Duodenal mucosa (tissue), 2 donors: Measurements from ENCODE around the gene SMCO1.
"Not testable (repeated sequence)": the region's sequence is repeated elsewhere in the genome, so short reads cannot be mapped to it uniquely, and the experiment has no call there.

Experiments used
- H3K27ac ChIP-seq: one replicate; pipeline ENCODE4 v1.7.0; 2013; ENCODE audit warnings: low read depth, low read length
- H3K27me3 ChIP-seq, 2 donors: one replicate each; pipeline ENCODE4 v1.7.0; 2013; ENCODE audit warnings: low read length in 2 of 2, control low read depth in 1 of 2; ENCODE audit not compliant: insufficient read depth in 2 of 2, control insufficient read depth in 1 of 2
- H3K36me3 ChIP-seq, 2 donors: one replicate each; pipeline ENCODE4 v1.7.0; 2013; ENCODE audit warnings: low read length in 2 of 2, control low read depth in 1 of 2; ENCODE audit not compliant: insufficient read depth in 2 of 2, control insufficient read depth in 1 of 2
- H3K4me1 ChIP-seq, 2 donors: one replicate each; pipeline ENCODE4 v1.7.0; 2013; ENCODE audit warnings: low read length in 2 of 2, control low read depth in 1 of 2; ENCODE audit not compliant: insufficient read depth in 2 of 2, control insufficient read depth in 1 of 2
- H3K4me3 ChIP-seq, 2 donors: one replicate each; pipeline ENCODE4 v1.7.0; 2013; ENCODE audit warnings: low read length in 2 of 2, low read depth in 1 of 2
- H3K9ac ChIP-seq, 2 donors: one replicate each; pipeline ENCODE4 v1.7.0; 2013; ENCODE audit warnings: low read length in 2 of 2, low read depth in 1 of 2
- H3K9me3 ChIP-seq, 2 donors: one replicate each; pipeline ENCODE4 v1.7.0; 2013; ENCODE audit warnings: low read length in 2 of 2, control low read depth in 1 of 2; ENCODE audit not compliant: control insufficient read depth in 1 of 2

Gene SMCO1

DNA sequence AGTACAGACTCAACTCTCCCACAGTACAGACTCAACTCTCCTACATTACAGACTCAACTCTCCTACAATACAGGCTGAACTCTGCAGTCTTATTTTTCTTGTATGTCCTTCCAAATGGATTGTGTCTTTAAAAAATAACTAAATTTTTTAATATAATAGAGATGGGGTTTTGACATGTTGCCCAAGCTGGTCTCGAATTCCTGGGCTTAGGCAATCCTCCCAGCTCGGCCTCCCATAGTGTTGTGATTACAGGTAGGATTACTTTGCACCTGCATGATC, 51.7 kb downstream of the SMCO1 start:
- Histone ChIP-seq H3K36me3 (peaks cover 0 to 2% of the 10 kb centered on the region in 2 donors), H3K9ac (no peak overlapping the region), H3K27ac (no peak overlapping the region), H3K4me1 (no peaks in the 10 kb centered on the region), H3K27me3 (no peaks in the 10 kb centered on the region), H3K9me3 (no peaks in the 10 kb centered on the region), H3K4me3 (no peak overlapping the region)

DNA sequence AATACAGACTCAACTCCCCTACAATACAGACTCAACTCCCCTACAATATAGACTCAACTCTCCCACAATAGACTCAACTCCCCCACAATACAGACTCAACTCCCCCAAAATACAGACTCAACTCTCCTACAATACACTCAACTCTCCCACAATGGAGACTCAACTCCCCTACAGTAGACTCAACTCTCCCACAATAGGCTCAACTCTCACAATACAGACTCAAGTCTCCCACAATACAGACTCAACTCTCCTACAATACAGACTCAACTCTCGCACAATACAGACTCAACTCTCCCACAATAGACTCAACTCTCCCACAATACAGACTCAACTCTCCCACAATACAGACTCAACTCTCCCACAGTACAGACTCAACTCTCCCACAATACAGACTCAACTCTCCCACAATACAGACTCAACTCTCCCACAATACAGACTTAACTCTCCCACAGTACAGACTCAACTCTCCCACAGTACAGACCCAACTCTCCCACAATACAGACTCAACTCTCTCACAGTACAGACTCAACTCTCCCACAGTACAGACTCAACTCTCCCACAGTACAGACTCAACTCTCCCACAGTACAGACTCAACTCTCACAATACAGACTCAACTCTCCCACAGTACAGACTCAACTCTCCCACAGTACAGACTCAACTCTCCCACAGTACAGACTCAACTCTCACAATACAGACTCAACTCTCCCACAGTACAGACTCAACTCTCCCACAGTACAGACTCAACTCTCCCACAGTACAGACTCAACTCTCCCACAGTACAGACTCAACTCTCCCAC, 52.3 kb downstream of the SMCO1 start:
- H3K4me3 ChIP-seq, H3K9ac ChIP-seq, H3K36me3 ChIP-seq, H3K9me3 ChIP-seq, H3K27ac ChIP-seq, H3K4me1 ChIP-seq, H3K27me3 ChIP-seq: not testable (repeated sequence)

DNA sequence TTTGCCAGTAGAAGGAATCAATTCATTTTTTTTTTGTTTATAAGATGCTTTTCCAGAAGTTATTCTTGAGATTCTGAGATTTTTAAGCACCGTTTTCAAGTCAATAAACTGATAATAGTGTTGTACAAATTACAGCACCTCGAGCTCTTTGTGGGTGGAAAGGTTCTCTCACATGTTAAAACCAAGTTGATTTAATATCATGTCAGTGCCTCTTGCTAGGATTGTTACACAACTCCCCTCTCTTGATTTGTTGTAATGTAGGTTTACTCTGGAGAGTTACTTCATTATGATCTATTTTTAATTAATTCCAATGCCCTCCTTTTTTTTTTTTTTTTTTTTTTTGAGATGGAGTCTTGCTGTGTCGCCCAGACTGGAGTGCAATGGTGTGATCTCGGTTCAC, 57.1 kb downstream of the SMCO1 start:
- H3K27ac ChIP-seq: no peak overlapping the region
- no peaks in the 10 kb centered on the region for H3K9me3 ChIP-seq
- no peaks in the 10 kb centered on the region for H3K27me3 ChIP-seq
- no peaks in the 10 kb centered on the region for H3K36me3 ChIP-seq
- no peak overlapping the region for H3K4me3 ChIP-seq
- no peaks in the 10 kb centered on the region for H3K4me1 ChIP-seq
- no peak overlapping the region for H3K9ac ChIP-seq

DNA sequence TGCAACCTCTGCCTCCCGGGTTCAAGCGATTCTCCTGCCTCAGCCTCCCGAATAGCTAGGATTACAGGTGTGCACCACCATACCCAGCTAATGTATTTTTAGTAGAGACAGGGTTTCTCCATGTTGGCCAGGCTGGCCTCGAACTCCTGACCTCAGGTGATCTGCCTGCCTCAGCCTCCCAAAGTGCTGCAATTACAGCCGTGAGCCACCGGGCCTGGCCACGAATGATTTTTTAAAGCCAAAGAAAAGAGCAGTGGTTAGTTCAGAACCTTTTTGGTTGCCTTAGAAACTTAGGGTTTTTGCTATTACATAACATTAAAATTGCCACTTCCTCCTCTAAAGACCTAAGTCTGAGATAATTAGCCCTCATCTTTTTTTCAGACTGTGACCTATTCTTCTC, 57.7 kb downstream of the SMCO1 start:
- not testable (repeated sequence) for H3K4me3 ChIP-seq, H3K9ac ChIP-seq, H3K27me3 ChIP-seq, H3K27ac ChIP-seq, H3K4me1 ChIP-seq, H3K36me3 ChIP-seq, H3K9me3 ChIP-seq
